Activated CD8-positive, alpha-beta memory T cell treated with anti-CD3 and anti-CD28 coated beads, Interleukin-2, amount 50 U/mL, for 24 hours (primary cell): ENCODE results near the gene CTU2.

Experiments
- DNase-seq: peaks from one replicate; pipeline ENCODE4 v3.0.0-alpha.2; 2020; ENCODE audit errors: extremely low read depth

CTU2 gene

GRCh38 chr16:88743693-88744576 lies 37.6 kb downstream of the CTU2 start:
- DNase-seq: peak; percentile 41

GRCh38 chr16:88744577-88745521 lies 38.5 kb downstream of the CTU2 start:
- no peak for DNase-seq

GRCh38 chr16:88746506-88746905 lies 40.2 kb downstream of the CTU2 start:
- no peak for DNase-seq

GRCh38 chr16:88747588-88748301 lies 41.4 kb downstream of the CTU2 start:
- DNase-seq: no peak

GRCh38 chr16:88748364-88748763 lies 42.1 kb downstream of the CTU2 start:
- DNase-seq: no peak

- DNase-seq: no peak
Measured at GRCh38 chr16:88749358-88749757, 43.1 kb downstream of the CTU2 start.

GRCh38 chr16:88750854-88751253 lies 44.6 kb downstream of the CTU2 start:
- DNase-seq: no peak

GRCh38 chr16:88752386-88753002 lies 46.2 kb downstream of the CTU2 start:
- DNase-seq: no peak

- no peak for DNase-seq
Measured at GRCh38 chr16:88753191-88753590, 46.9 kb downstream of the CTU2 start.

- DNase-seq: no peak
Measured at GRCh38 chr16:88753602-88754001, 47.3 kb downstream of the CTU2 start.

GRCh38 chr16:88754109-88754911 lies 48.0 kb downstream of the CTU2 start:
- no peak for DNase-seq

GRCh38 chr16:88754912-88755744 lies 48.8 kb downstream of the CTU2 start:
- DNase-seq: no peak

- DNase-seq: no peak
Measured at GRCh38 chr16:88755745-88756443, 49.6 kb downstream of the CTU2 start.

- no peak for DNase-seq
Measured at GRCh38 chr16:88758227-88758943, 52.1 kb downstream of the CTU2 start.

GRCh38 chr16:88758944-88759244 lies 52.6 kb downstream of the CTU2 start:
- DNase-seq: no peak

- no peak for DNase-seq
Measured at GRCh38 chr16:88759245-88759975, 53.1 kb downstream of the CTU2 start.

GRCh38 chr16:88759976-88760350 lies 53.7 kb downstream of the CTU2 start:
- no peak for DNase-seq
